ENCODE results near the gene PNRC1.

DNA sequence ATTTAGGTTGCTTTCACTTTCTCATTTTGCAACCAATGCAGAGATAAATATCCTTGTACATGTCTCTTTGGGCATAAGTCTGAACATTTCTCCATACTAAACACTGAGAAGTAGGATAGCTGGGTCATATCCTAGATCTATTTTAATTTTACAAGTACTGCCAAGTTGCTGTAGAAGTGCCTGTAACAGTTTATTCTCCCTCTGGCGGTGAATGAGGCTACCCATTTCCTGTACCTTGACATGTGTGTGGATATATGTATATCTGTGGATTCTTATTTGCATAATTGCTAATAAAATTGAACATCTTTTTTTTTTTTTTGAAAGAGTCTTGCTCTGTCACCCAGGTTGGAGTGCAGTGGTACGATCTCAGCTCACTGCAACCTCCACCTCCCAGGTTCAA, 48.0 kb upstream of the PNRC1 start:
- TF ChIP-seq POLR2A (IDR thresholded peaks at IDR 0.05; ENCODE audit: low read length) (no peak), GATA1 (IDR thresholded peaks at IDR 0.05; ENCODE audit: low read depth, low read length) (no peak)
